GM21528 (cell line): ENCODE measurements around the gene FOSL1.

Experiments used
- ATAC-seq: cut with Tn5 transposase; IDR thresholded peaks from one replicate; pipeline ENCODE4 v1.9.1; 2021; ENCODE audit warnings: mild to moderate bottlenecking, moderate library complexity; ENCODE audit not compliant: unreplicated experiment, low FRiP score

FOSL1 gene

GRCh38 chr11:65883058-65883761, 17.0 kb downstream of the FOSL1 start:
- ATAC-seq, result no peak

- no peak for ATAC-seq
Observed at GRCh38 chr11:65882120-65883057, 17.8 kb downstream of the FOSL1 start.

GRCh38 chr11:65880844-65881421, 19.3 kb downstream of the FOSL1 start:
- no peak for ATAC-seq

- ATAC-seq, result no peak
Observed at GRCh38 chr11:65880027-65880426, 20.2 kb downstream of the FOSL1 start.

GRCh38 chr11:65879617-65880016, 20.6 kb downstream of the FOSL1 start, which contains the start of gene CTSW:
CTSW (plus strand) TSS chr11:65879837; CDS start chr11:65879855, 18 bp downstream.
- no peak for ATAC-seq

- peak; percentile 63 for ATAC-seq
Observed at GRCh38 chr11:65873318-65874156, 26.7 kb downstream of the FOSL1 start.

- ATAC-seq, result no peak
Observed at GRCh38 chr11:65872586-65873317, 27.4 kb downstream of the FOSL1 start, which contains the start of gene EFEMP2. EFEMP2 (minus strand) TSS chr11:65872800; CDS start chr11:65872354, 446 bp downstream.

GRCh38 chr11:65871811-65872548, 28.2 kb downstream of the FOSL1 start:
- ATAC-seq, result no peak

- ATAC-seq, result no peak
Observed at GRCh38 chr11:65870706-65871681, 29.2 kb downstream of the FOSL1 start.

GRCh38 chr11:65870307-65870658, 29.9 kb downstream of the FOSL1 start:
- ATAC-seq, result no peak

GRCh38 chr11:65869643-65870306, 30.4 kb downstream of the FOSL1 start:
- no peak for ATAC-seq

GRCh38 chr11:65868907-65869306, 31.3 kb downstream of the FOSL1 start:
- no peak for ATAC-seq

GRCh38 chr11:65868076-65868667, 32.0 kb downstream of the FOSL1 start:
- no peak for ATAC-seq

GRCh38 chr11:65867284-65868071, 32.7 kb downstream of the FOSL1 start:
- ATAC-seq, result no peak

GRCh38 chr11:65866509-65867283, 33.5 kb downstream of the FOSL1 start:
- no peak for ATAC-seq
